Activated CD4-positive, alpha-beta T cell treated with anti-CD3 and anti-CD28 coated beads, Interleukin-2, Interleukin-4, amounts not matched to agents 100 ng/mL and 50 ng/mL, durations not matched to agents 16 hours and 8 hours (primary cell): Measurements from ENCODE around the gene RPL19.

ENCODE experiments used
- DNase-seq: peaks from one replicate; pipeline ENCODE4 v3.0.0-alpha.2; 2020; ENCODE audit warnings: low spot score

RPL19 gene

DNA sequence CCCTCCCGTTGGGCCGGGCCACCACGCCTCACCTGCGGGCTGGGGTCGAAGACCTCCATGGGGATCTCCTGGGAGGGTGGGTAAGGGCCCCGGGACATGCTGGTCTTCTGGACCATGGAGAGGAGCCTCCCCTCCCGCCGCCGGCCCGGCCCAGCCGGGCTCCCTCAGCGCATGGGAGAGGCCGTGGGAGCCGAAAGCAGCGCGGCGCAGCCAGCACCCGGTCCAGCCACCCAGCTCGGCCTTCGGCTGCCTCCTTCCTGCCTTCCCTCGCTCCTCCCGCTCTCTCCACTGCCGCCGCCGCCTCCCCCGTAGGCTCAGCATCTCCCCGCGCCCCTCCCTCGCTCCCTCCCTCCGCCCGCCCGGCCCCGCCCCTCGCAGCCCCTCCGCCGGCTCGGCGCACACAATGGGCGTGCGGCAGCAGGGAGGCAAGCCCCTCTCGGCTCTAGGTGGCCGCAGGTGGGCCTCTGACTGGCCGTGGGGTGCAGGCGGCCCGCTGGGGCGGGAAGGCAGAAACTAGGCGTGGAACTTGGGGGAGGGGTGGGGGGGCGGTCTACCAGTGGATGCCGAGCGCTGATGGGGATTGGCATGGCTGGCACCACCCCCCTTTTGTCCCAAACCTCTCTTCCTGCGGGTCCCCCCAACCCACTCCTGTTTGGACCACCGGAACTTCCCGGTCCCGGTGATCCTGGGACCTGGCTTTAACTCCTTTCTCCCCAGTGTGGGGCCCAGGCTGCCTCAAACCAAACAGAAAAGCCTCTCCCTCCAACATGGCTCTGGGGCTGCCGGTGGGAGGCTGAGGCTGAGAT lies 2.5 kb upstream of the RPL19 start, which contains the start of gene CACNB1:
CACNB1 (minus strand) TSS at position 290 of the 806 bp plus-strand sequence; CDS start at position 116, 174 bp downstream.
- DNase-seq: peak; percentile 77

DNA sequence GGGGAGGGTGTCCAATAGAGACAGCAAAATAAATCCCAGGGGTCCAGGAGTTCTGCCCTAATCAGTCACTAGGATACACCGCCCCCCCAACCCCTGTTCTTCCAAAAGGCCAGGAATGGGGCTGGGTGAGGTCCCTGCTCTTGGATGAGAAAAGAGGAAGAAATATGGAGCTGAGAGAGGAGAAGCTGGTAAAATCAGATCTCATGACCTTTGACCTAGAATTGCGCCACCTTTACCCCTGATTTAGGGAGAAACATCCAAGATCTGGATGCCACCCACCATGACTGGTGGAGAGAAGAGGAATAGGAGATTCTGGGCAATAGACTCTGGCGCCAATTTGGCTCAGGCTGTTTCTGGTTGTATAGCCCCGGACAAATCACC lies 1.9 kb upstream of the RPL19 start:
- DNase-seq: no peak

DNA sequence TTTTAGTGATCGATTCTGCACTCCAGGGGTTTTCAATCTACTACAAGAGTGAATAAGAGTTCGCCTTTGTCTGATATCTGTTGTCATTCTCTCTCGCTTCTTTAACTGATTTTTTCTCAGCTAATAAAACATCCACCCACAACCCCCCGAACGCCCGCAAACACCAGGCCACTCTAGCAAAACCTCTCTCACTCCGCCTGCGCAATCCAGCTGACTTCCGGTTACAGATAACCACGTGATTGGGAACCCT lies 338 bp upstream of the RPL19 start:
- DNase-seq: peak; percentile 94

DNA sequence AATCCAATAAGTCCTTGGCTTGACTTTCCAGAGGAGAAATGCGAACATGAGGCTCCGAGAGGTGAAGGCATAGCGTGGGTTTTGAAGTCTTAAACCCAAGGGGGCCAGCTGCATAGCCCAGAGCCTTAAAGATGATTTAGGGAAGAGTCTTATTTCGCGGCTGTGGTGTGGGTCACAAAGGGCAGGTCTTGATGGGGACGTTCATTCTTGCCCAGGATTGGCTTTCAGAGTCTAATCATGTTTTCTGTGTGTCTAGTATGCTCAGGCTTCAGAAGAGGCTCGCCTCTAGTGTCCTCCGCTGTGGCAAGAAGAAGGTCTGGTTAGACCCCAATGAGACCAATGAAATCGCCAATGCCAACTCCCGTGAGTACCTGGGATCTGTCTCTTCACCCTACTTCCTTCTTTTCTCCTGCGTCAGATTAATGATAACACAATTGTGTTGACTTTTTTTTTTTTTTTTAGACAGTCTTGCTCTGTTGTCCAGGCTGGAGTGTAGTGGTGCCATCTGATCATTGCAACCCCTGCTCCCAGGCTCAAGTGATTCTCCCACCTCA lies 951 bp downstream of the RPL19 start:
- no peak for DNase-seq

DNA sequence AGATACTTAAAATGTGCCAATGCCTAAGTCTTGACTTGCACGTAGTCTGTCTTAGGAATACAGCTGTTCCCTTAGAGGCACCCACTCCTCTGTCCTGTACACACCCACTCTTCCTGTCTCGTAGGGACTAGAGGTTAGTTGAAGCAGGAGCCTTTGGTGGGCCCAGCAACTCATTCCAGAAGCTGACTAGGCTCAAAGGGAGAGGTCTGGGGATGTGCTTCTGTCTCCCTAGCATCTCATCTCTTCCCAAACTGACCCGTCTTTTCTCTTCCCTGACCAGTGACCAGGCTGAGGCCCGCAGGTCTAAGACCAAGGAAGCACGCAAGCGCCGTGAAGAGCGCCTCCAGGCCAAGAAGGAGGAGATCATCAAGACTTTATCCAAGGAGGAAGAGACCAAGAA lies 4.2 kb downstream of the RPL19 start:
- no peak for DNase-seq

DNA sequence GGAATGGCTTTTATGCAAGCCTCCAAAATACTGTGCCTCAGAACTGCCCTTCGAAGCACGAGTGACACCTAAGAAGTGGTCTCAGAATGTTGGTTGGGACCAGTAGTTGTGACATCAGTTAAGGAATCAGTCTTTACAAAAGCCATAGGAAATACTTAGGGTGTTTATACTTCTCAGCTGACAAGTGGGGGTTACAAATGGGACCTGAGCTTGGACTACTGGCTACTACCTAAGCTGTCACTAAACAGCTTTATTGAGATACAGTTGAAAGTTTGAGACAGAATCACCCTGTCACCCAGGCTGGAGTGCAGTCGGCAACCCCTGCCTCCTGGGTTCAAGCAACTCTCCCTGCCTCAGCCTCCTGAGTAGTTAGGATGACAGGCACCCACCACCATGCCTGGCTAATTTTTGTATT lies 5.0 kb downstream of the RPL19 start:
- DNase-seq: no peak

DNA sequence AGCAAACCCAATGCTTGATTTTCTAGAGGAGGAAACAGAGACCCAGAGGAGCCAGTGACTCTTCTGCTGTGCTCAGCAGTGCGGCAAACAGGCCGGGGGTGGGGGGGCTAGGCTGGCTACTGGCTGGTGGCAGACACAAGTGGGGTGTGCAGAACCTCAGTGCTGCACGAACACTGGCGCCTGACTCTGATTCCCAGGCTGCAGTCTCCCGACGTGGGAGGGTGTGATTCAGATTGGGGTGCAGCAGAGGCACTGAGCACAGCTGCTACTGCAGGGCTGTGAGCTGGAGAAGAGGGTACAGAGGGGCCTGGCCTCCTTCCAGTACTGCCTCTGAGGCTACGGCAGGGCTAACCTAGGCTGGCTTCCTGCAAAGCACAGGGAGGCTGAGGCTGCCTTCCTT lies 8.1 kb downstream of the RPL19 start:
- DNase-seq: no peak

DNA sequence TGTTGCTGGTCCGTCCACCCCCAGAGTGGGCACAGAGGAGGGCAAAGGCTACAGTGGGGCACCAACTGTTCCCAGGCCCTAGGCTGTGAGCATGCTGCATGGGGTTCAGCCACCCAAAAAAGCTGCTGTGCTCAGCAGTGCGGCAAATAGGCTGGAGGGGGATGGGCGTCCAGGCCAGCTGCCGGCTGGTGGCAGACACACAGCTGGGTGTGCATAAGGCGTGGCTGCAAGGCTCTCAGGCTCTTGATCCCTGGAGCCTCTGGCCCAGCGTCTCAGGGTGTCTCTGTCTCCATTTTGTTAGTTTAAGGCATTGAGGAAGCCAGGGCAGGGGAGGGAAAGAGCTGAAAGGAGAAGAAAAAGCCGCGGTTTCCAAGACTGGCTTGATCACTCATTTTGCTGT lies 8.8 kb downstream of the RPL19 start:
- no peak for DNase-seq

DNA sequence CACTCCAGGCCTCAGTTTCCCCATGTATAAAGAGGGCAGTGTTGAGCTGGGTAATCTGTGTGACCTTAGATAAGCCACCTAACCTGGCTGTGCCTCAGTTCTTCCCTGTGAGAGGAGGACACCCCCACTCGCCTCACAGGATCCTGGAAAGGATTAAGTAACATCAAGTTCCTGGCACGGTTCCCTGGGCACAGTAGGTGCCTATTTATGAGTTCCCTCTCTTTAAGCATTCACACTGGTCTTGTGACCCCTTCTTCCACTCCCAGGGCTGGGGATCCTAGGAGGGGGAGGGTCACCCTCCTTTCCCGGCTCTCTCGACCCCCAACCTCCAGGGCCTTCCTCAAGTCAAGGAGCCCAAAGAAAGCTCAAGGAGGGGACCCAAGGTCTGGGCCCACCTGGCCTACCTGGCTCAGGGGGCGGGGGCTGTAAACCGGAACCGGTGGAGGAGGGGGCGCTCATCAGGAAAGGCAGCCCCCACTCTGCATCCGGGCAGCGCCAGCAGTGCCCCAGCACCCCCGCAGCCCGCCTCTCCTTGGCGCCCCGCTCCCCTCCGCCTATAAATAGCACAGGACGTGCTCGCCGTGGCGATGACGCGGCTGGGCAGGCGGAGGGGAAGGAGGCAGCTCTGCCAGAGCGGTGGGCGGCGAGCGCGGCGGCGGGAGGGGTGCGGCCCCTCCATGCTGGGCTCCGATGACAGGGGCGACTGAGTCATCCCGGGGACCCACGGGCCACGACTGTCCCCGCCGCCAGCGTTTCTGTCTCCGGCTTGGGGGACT lies 9.4 kb downstream of the RPL19 start:
- DNase-seq: no peak

DNA sequence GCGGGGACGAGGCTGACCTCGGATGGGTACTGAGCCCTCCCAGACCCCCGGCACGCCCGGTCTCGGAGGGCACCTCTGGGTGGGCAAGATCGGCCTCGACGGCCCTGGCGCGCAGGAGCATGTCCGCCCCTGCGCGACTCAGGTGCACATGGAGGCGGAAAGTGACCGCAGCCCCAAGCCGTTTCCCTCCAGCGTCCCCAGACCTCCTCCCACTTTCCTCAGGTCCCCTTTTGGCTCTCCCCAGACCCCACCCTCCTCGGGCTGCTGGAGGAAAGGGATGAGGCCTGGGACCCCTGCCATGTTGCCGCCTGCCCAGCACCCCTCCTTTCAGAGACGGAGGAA lies 10.0 kb downstream of the RPL19 start:
- DNase-seq: no peak

DNA sequence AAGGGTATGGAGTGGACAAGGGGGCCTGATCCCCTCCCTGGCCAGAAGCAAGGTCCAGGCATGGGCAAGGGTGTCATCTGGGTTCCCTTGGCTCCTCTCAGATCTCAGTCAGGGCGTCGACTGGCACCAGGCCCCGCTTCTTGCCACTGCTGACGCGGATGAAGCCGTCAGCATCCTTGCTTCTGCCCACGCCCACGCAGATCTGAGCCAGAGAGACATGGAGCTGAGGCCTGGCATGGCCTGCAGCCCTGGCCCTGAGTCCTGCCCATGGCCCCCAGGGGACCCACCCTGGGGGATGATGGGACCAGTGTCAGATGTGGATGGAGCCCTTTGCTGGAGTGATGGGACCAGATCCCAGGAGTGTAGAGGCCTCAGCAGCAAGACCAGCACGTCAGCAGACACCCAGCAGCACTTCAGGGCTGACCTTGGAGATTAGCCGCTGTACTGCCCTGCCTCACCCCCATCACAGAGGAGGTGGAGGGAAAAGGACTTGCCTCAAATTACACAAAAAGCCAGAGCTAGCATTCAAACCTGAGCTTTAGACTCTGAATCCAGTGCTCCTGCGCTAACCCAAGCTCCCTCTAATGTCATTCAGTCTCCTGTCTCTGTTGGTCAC lies 12.2 kb downstream of the RPL19 start:
- DNase-seq: no peak

DNA sequence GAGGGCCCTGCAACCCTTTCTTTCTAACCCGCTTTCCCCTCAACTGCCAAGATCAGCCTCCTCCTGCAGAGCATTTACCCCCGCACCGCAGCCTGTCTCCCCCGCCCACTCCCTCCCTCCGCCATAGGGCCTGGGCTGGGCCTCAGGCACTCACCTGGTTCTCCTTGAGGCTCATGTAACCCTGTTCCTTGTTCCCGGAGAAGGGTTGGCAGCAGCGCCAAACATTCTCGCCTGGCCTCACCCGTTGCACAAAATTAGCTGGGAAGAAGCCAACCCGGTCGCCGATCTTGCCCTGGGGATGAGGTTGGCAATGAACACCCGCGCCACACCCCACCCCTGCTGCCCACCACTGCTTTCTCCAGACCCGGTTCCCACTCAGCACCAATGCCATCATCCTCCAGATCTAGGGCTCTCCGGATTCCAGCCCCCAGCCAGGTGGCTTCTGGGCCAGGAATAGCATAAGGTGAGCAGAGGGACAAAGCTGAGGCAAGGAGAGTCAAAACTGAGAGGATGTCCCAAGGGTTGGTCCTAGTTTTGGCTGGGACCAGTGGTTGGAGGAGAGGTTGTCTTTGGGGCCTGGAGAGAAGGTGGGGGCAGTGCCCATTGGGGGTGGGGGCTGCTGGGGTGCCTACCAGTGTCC lies 12.9 kb downstream of the RPL19 start:
- no peak for DNase-seq

DNA sequence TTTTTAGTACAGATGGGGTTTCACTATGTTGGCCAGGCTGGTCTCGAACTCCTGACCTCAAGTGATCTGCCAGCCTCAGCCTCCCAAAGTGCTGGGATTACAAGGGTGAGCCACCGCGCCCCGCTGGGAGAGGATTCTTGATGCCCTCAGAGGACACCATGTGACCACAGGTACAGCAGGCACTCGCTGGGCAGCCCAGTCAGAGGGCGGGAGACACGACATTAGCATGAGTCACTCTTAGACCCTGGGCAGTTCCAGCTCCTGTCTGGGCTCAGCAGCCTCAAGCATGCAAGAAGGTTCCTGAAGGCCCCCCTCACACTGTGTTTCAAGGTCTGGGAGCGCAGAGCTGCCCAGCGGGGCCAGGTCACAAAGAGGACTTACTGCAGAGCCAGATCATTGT lies 13.8 kb downstream of the RPL19 start:
- DNase-seq: no peak

DNA sequence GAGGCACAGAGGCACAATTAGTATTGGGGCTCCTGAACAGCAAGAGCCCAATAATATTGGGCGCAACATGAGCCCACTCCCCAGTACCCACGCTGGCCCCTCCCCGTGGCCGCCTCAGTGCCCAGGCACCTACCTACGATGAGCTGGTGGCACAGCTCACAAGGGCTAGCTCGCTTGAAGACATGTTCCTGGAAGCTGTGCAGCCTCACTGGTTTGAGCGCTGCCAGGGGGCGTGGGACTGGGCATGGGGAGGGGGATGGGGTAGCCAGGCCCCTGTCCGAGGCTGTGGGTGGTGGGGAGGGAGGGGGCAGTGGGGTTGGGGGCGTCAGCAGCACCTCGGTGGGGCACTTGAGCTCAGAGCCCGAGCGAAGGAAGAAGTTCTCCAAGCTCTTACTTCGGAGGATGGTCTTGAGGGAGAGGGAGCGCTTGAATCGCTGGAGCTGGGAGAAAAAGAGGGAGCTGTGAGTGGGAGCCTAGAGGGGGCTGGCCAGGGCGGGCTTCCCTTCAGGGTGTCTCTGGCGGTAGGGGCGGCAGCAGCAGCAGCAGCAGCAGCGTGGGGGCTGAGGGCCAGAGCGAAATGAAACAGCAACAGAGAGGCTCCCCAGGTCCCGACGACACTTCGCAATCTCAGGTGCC lies 17.8 kb downstream of the RPL19 start:
- no peak for DNase-seq

DNA sequence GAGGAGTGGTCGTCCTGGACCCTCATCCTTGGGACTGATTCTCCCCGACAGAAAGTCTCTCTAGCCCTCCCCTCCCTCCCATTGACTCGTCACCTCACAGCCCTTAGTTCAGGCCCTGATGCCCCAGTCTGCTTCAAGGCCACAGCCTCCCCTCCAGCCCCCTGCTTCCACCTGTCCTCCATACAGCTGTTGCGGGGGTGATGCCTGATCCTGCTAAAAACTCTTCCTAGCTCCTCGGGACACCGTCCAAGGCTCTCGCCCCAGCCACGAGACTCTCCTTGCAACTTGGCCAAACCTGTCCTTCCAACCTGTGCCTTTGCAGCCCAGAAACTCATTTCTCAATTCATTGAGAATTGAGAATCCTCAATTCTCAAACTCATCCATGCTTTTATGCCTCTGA lies 18.8 kb downstream of the RPL19 start:
- DNase-seq: no peak

DNA sequence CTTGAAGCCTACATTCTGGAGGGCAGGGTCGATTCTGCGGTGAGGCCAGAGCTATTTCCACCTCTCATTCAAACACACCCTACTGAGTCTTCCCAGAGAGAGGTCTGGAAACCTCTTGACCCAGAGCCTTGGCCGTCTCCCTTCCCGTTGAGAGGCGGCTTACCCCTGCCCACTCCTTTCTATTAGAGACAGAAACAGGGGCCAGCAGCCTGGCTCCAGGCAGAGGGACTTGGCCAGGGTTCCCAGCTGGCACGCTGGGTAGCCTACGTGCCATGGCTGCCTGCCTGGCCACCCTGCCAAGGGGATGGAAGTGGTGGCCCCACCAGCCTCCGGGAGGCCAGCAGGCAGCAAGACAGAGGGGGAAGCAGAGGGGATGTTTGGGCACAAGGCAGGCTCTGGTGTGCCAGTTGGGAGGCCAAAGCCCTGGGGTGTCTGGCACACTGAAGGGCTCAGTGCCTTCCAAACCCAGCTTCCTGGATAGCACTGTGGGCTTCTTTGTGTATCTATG lies 19.6 kb downstream of the RPL19 start:
- DNase-seq: no peak

DNA sequence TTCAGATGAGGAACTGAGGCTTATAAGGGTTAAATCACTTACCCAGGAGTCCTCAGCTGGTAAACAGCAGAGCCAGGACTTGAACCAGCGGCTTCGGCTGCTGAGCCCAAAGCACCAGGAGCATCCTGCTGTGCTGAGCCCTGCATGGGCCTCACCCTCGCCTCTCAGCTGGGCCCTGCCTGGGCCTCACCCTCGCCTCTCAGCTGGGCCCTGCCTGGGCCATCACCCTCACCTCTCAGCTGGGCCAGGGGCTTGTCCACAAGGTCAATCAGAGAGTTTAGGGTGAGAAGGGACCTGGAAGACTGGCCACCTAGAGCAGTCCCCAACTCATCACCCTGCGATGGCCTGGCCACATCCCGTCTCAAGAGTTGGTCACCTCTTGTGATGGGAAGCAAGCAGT lies 21.5 kb downstream of the RPL19 start:
- no peak for DNase-seq

DNA sequence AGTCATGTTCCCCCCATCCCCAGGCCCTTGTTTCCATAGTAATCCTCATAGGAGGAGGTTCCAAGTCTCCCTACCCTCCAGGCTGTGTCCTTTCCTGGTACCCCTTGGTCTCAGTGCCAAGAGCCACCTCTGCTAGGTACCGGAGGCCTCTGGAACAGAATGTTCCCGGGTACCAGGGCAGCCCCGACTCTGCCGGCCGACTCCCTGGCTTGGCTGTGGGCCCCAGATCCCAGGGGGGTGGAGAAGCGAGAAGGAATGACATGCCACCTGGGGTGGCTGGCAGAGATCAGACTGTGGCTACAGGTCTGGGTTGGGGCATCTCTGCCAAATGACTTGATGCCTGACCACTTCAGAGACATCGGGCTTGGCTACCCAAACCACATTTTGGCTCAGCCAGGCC lies 22.1 kb downstream of the RPL19 start:
- no peak for DNase-seq

DNA sequence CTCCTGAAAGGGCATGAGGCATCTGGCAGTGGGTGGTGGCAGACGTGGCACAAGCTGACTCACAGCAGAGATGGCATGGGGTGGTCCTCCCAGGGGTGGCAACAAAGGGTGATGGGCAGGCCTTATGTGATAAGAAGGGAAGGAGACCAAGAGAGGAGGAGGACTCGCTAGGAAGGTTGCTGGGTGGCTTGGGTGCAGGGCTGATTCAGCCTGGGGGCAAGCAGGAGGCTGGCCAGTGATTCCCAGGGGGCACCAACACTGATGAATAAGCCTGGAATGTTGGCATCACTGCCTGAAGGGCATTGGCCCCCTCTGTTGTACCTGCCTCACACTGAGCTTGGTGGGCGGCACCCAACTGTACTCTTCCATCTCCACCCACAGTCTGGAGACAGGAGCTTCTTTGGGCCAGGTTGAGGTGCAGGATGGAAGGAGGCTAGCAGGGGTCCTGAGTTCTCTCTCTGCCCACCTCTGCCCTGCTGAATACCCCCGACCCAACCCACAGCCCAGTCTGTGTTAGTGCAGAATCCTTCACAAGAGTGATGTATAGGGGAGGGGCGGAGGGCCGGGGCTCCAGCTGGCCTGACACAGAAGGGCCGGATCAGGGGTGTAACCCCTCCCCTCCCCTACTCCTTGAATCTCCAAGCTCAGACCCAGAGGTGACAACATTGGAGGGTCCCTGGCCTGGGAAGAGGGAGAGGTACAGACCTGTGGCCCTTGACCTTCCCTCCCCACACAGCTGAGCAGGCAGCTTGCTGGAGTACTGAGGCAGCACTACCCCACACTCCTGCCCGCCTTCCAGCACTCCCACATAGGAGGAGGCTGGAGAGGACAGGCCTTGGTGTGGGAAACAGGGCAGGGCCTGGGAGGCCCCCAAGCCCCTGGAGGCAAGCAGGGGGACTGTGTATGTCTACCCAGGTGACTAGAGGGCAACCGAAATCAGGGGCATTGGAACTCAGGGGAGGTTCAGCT lies 23.1 kb downstream of the RPL19 start:
- no peak for DNase-seq

DNA sequence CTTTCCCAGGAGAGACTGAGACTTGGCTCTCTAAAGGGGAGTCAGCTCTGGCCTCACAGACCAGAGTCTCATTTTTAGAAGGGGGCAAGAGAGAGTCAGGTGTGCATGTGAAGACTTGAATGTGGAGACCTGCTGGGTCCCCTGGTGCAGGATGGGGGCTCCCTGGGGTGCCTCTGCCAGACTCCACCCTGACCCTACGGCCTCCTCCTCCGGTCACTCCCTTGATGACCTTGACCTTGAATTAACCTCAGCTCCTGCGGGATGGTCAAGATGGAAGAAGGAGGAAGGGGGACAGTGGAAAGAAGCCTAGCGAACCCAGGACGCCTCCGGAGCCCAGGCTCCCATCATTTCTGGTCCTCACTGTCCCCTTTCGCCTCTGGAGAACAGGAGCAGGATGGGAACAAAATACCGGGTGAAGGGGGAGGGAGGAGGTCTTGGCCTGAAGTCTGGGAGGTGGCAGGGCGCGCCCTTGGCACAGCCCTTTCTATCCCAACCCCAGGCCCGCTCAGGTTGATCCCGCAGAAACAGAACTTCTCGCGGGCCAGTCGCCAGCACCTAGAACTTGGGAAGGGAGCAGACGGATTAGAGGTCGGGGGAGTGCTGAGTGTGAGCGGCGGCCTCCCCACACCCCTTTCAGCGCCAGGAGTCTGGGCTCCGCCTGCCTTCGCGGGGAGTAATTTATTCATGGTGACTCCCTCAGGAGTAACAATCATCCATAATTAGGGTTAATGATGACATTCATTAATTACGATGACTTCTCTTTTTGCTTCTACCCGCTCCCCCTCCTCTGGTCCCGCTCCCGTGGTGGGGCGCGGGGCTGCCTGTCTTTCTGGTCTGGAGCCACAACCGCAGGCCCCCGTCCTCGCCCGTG lies 24.1 kb downstream of the RPL19 start:
- no peak for DNase-seq
